Chondrocyte (in vitro differentiated cells): ENCODE measurements around the gene UBXN6. TPM values are rescaled to one million over a fixed set of nuclear protein-coding genes. Genes with fewer than 3 reads are reported as not detected.

ENCODE experiments used
- DNase-seq: peaks from one replicate; pipeline ENCODE4 v3.0.0; 2021; ENCODE audit warnings: mixed read lengths, low spot score
- H3K27ac Mint-ChIP-seq: one replicate; pipeline ENCODE4 v1.8.0; 2021; ENCODE audit warnings: mild to moderate bottlenecking, moderate library complexity, mixed read lengths; ENCODE audit not compliant: unreplicated experiment
- H3K27me3 Mint-ChIP-seq: 2 replicates; pipeline ENCODE4 v1.8.0; 2021; ENCODE audit warnings: low read depth, mixed read lengths
- H3K36me3 Mint-ChIP-seq: 2 replicates; pipeline ENCODE4 v1.8.0; 2021; ENCODE audit warnings: low read depth, mixed read lengths
- H3K4me1 Mint-ChIP-seq: 2 replicates; pipeline ENCODE4 v1.8.0; 2021; ENCODE audit warnings: low read depth, mild to moderate bottlenecking, mixed read lengths
- H3K4me3 Mint-ChIP-seq: one replicate; pipeline ENCODE4 v1.8.0; 2021; ENCODE audit warnings: mild to moderate bottlenecking, moderate library complexity, mixed read lengths; ENCODE audit not compliant: unreplicated experiment
- H3K9me3 Mint-ChIP-seq: 2 replicates; pipeline ENCODE4 v1.8.0; 2021; ENCODE audit warnings: low read depth, mixed read lengths
- CTCF ChIP-seq: fragments of 200-600 bp; sonication (generic); IDR thresholded peaks from 2 replicates; pipeline ENCODE4 v1.5.0; 2021; ENCODE audit warnings: antibody characterized with exemption, mild to moderate bottlenecking, moderate library complexity
- long read RNA-seq: library from polyadenylated mRNA; stranded (forward); transcript quantifications from one replicate; pipeline ENCODE4 v2.0.0, GENCODE V29; 2021
- total RNA-seq: library from RNA; stranded (reverse); gene quantifications from 3 replicates; pipeline ENCODE4 v1.2.1, GENCODE V29; 2021

UBXN6 gene
- total RNA-seq = 83.7 to 90.2 TPM (median 86.9 TPM) in 3 replicates
- long read RNA-seq, full-length matches to known transcripts = 20 of 41 reads
- long read RNA-seq, partial matches to known transcripts = 9 of 41 reads
- long read RNA-seq, other reads (novel, unspliced or antisense) = 12 of 41 reads

DNA sequence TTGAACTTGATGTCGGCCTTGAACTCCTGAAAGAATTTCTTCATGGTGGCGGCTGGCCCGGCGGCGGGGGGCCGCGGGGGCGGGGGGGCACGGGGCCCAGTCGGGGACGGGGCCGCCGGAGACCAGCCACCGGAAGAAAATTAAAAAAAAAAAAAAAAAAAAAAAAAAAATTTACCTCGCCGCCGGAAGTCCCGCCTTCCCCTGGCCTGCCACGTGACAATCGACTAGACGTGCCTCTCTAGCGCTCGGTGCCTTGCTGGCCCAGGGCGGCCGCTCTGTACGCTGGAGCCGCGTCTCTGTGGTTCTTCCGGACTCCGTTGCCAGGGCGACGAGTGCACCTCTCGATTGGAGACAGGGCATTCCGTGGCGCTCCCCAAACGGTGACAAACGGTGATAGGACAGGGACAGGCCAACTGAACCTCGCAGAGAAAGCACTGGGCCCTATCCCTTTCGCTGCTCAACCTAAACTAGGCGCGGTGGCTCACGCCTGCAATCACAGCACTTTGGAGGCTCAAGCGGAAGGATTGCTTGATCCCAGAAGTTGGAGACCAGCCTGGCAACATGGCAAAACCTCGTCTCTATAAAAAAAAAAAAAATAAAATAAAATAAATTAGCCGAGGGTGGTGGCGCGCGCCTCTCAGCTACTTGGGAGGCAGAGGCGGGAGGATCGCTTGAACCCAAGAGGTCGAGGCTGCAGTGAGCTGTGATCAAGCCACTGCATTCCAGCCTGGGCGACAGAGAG, at the start of gene UBXN6:
UBXN6 (minus strand) TSS at position 141 of the 742 bp plus-strand sequence; CDS start at position 44, 97 bp downstream.
- Mint-ChIP-seq H3K27ac (peak within 1 kb of the TSS; percentile 99), H3K36me3 (peaks cover 2% of the 10 kb centered on the region), H3K4me1 (peaks cover 26% of the 10 kb centered on the region), H3K9me3 (no peaks in the 10 kb centered on the region), H3K4me3 (peak within 1 kb of the TSS; percentile 98), H3K27me3 (no peaks in the 10 kb centered on the region)
- DNase-seq = no peak
- no peak for TF ChIP-seq CTCF

GRCh38 chr19:4507150-4507452, 49.5 kb upstream of the UBXN6 start:
- no peak overlapping the region for H3K27ac Mint-ChIP-seq
- no peak for DNase-seq

DNA sequence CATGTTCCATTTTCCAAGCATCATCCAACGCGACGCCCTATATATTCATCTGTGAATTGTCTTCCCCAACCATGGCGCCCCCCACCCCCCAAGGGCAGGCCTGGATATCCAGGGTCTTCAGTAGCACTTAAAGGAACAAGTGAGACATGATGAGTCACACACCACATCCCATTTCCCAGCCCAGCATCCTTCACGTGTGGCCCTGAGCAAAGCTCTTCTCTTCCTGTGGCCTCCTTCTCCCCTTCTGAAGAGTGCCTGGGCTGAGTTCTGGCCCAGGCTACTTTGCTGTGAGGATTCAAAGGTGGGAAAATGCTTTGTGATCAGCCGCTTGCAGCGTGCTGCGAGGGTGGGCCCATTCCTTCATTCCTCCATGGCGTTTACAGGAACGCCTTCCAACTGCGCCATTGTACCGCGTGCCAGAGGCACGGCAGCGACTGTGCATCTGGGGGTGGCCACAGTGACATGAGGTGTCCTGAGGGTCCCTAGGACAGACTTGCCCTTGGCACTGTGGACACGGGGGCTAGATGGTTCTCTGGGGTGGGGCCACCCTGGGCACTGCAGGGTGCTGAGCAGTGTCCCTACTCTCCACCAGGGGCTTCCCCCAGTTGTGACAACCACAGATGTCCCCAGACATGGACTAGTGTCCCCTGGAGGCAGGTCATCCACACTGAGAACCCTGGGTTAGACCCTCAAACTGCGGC, 49.0 kb upstream of the UBXN6 start:
- DNase-seq = no peak
- peak; percentile 6 for TF ChIP-seq CTCF
- Mint-ChIP-seq H3K27ac (peak overlapping the region; percentile 14), H3K9me3 (no peaks in the 10 kb centered on the region), H3K36me3 (peaks cover 5% of the 10 kb centered on the region), H3K4me3 (no peak overlapping the region), H3K27me3 (no peaks in the 10 kb centered on the region), H3K4me1 (peaks cover 7% of the 10 kb centered on the region)

More at GRCh38 chr19:4507150-4507452, 49.5 kb upstream of the UBXN6 start:
- Mint-ChIP-seq H3K27me3 (no peaks in the 10 kb centered on the region), H3K36me3 (peaks cover 5% of the 10 kb centered on the region), H3K4me1 (peaks cover 7% of the 10 kb centered on the region), H3K9me3 (no peaks in the 10 kb centered on the region), H3K4me3 (no peak overlapping the region)
- TF ChIP-seq CTCF = no peak

GRCh38 chr19:4505570-4506448, 48.2 kb upstream of the UBXN6 start:
- no peak for DNase-seq
- no peaks in the 10 kb centered on the region for H3K27me3 Mint-ChIP-seq
- peaks cover 7% of the 10 kb centered on the region for H3K36me3 Mint-ChIP-seq
- H3K9me3 Mint-ChIP-seq = no peaks in the 10 kb centered on the region
- peaks cover 7% of the 10 kb centered on the region for H3K4me1 Mint-ChIP-seq
- no peak for TF ChIP-seq CTCF
- H3K27ac Mint-ChIP-seq = peak overlapping the region; percentile 14
- no peak overlapping the region for H3K4me3 Mint-ChIP-seq
